HG02798 (cell line): ENCODE measurements around the gene NCAM2.

ENCODE experiments used
- ATAC-seq: cut with Tn5 transposase; IDR thresholded peaks from one replicate; pipeline ENCODE4 v1.9.1; 2021; ENCODE audit warnings: mild to moderate bottlenecking; ENCODE audit not compliant: unreplicated experiment, poor library complexity

Gene NCAM2

GRCh38 chr21:20997636-20998455 is at the start of gene NCAM2:
Gene NCAM2, plus strand, starts transcription at chr21:20998409.
- ATAC-seq = no peak

- no peak for ATAC-seq
Observed at GRCh38 chr21:20949884-20950283, 48.3 kb upstream of the NCAM2 start.

DNA sequence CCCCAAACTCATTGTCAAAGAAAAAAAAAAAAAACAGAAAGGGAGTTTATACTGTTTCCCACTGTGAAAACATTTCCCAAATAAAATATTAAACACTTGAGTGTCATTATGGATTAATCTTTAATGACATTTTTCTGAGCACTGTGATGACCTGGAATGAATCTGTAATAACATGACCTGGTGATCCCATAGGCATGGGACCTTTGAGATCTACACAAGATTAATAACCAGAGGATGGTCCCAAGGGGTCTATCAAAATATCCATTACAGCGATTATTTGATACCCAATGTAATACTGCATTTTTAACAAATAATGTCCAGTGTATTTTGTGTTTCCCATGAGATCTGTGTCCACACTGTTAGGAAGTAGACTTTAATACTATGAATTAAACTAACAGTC is 32.4 kb upstream of the NCAM2 start:
- no peak for ATAC-seq

DNA sequence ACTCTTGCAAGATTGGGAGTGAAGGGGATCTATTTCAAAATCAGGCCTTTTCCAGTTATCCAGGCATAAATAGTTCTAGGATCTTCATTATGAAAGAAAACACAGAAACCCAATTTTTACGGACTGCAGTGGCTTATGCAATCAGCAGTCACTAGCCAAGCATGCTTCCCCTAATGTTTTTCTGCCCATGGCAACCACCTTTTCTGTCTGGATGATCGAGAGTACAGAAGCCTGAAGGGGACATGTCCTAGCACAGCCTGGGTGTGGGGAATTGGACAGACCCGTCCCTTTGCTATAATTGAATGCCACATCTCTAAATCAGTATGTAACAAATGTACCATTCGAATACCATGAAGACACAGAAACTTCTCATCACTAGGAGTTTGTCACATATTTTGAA is 29.8 kb upstream of the NCAM2 start:
- no peak for ATAC-seq

DNA sequence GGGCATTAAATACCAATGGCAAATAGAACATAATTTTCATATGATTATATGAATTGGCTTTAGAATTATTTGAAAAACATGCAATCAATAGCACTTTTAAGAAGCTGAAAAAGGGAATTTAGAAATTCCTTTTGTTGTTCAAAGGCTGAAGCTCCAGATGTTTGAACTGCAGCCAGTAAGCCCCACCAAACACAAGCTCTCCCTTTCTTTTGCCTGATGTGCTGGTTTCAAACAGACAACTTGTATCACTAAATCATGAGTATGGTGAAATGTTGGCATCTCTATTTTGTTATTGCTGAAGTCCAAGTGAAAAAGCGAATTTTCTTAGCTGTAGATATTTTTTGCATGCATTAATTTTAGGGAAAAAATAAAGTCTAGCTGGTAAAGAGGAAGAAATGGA is 27.5 kb upstream of the NCAM2 start:
- no peak for ATAC-seq

DNA sequence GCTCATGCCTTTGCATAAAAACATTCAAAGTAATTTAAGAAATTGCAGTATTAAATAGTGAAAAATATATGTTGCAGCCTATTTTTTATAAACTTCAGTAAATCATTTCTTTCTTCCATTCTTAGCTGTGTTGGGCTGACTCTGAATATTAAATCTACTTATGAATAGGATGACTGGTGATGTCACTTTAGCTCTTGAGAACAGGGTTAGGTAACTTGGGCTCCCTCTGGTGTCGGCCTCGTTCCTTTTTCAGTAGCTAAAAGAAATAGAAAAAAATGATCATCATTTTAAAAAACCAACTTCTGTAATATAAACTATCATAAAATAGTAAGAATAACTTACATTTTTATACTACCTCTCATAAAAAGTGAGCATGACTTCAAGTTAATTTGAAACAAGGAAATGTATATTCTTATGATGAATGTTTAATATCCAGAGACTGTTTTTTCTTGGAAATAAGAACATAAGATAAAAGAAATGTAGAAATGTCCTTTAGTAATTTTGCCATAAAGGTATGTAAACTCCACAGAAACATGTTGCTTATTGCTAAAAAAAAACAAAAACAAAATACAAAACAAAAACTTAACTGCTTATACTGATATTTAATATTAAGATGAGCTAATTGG is 26.8 kb upstream of the NCAM2 start:
- no peak for ATAC-seq

GRCh38 chr21:20994790-20995189 is 3.4 kb upstream of the NCAM2 start:
- no peak for ATAC-seq

DNA sequence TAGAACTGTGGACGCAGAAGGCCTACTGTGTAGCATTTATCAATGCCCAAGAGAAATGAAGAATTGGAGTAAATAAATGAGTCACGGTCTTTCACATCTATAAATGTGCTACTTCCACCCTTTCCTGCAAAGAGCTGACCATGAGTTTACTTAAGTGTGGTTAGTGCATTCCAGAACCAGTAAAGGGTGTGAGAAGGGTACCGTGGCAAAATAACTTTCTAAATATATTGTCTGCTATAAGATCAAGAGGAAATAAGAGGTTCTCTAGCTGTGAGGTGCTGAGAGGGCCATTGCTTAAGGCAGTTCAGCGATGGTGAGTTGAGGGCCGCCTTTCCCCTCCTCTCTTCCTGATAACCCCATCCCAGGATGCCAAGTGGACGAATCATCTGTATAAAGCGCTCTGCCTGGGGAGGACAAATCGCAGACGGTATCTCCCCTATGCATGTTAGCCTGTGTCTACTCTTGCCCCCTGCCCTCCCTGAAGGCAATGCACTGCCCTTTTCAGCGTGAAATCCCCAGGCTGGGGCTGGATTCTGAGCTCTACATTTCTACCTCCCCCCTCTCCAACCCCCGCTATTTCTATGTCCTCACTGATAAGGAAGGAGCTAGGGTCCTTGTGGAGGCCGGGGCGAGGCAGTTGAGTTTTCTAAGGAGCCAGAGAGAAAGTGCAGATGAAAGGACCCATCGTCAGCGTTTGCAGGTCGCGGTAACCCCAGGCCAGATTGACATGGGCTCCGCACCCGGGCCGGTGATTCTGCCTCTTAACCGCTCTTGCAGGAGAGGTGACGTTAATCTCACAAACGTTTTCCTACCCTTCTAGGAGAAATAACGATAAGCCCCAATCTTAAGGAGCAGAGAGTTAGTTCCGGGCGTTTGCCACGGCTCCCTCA is 1.5 kb upstream of the NCAM2 start:
- ATAC-seq = no peak

GRCh38 chr21:20997311-20997635 is 936 bp upstream of the NCAM2 start:
- no peak for ATAC-seq

DNA sequence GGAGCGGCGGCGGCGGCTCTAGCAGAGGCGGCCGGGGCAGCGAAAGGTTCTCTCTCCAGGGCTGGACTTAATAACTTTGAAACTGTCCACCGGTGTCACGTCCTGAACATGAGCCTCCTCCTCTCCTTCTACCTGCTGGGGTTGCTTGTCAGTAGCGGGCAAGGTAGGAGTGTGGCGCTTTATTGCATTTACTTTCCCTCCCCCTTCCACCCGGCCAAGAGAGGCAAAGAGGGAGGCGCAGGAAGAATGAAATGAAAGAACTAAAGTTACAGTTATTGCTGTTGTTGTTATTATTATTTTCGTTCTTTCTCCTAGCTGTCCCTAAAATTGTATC is 214 bp downstream of the NCAM2 start:
- no peak for ATAC-seq

GRCh38 chr21:20998886-20999285 is 677 bp downstream of the NCAM2 start:
- no peak for ATAC-seq

- no peak for ATAC-seq
Observed at GRCh38 chr21:20999659-21000058, 1.4 kb downstream of the NCAM2 start.

GRCh38 chr21:21000591-21001175 is 2.5 kb downstream of the NCAM2 start:
- ATAC-seq = no peak

DNA sequence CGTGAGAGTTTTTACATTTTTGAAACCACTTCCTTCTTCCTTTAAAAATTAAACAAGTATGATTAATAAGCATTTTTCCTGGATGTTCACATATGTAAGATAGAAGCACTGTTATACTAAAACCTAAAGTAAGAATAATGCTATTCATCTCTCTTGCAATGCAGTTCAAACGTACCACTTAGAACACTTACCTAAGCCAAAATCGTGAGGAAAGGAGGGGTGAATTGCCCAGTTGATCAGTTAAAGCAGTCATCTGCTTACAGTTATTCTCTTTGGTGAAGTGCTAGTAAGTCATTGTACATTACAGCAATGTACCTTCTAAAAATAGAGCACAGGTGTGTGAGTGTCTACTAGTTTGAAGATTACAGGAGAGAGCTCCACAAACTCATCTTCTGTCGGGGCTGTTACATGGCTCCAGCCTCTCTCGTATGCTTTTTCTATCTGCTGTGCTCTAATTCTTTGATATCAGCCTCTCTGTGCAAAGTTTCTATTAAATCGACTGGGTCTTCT is 3.4 kb downstream of the NCAM2 start:
- no peak for ATAC-seq

- no peak for ATAC-seq
Observed at GRCh38 chr21:21002153-21002552, 3.9 kb downstream of the NCAM2 start.

GRCh38 chr21:21003701-21004100 is 5.5 kb downstream of the NCAM2 start:
- no peak for ATAC-seq

- no peak for ATAC-seq
Observed at GRCh38 chr21:21007606-21008005, 9.4 kb downstream of the NCAM2 start.

GRCh38 chr21:21010228-21010627 is 12.0 kb downstream of the NCAM2 start:
- ATAC-seq = no peak

- ATAC-seq = no peak
Observed at GRCh38 chr21:21010698-21011097, 12.5 kb downstream of the NCAM2 start.

DNA sequence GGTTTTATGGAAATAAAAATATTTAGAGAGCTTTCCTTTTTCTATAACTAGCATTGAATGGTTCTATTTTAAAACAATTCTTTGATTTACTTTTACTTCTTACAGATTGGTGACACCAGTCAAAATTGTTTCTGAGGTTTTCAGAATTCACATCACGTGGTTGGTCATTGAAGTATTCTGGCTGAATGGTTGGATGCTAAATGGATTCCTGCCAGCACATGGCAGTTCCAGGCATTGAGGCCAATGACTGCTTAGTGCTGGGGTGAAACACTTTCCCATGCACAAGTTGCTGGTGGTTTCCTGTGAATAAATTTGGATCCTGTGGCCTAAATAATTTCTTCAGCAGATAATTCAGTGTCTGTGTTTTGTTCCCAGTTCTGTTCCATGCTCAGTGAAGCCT is 20.6 kb downstream of the NCAM2 start:
- no peak for ATAC-seq

DNA sequence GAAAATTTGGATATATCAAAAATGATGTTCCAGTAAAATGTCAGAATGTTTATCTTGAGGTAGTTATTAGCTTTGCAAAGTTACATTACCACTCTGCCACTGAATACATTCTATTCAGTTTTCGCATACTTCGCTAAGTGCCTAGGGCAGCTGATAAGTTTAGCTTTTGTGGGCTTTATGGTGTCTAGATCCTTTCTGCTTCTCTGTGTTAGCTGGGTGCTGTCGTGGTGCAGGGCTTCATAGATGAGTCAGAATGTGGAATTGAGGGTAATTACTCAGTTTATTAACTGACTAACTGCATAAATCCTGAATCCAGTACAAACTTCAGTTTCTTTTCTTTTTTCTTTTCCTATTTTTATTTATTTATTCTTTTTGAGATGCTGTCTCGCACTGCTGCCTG is 21.5 kb downstream of the NCAM2 start:
- ATAC-seq = no peak
